ENCODE measurements around the gene SLC35E1.
"Not testable (repeated sequence)": the region's sequence is repeated elsewhere in the genome, so short reads cannot be mapped to it uniquely, and the experiment has no call there.

SLC35E1 gene

GRCh38 chr19:16581145-16581970, 9.1 kb upstream of the SLC35E1 start:
- peak; percentile 26 for DNase-seq

- DNase-seq: no peak
Measured at GRCh38 chr19:16579381-16579780, 7.2 kb upstream of the SLC35E1 start.

GRCh38 chr19:16577531-16577985, 5.3 kb upstream of the SLC35E1 start:
- no peak for DNase-seq

GRCh38 chr19:16576690-16577530, 4.7 kb upstream of the SLC35E1 start:
- no peak for DNase-seq

- DNase-seq: no peak
Measured at GRCh38 chr19:16575861-16576689, 3.9 kb upstream of the SLC35E1 start.

GRCh38 chr19:16575282-16575681, 3.1 kb upstream of the SLC35E1 start:
- no peak for DNase-seq

DNA sequence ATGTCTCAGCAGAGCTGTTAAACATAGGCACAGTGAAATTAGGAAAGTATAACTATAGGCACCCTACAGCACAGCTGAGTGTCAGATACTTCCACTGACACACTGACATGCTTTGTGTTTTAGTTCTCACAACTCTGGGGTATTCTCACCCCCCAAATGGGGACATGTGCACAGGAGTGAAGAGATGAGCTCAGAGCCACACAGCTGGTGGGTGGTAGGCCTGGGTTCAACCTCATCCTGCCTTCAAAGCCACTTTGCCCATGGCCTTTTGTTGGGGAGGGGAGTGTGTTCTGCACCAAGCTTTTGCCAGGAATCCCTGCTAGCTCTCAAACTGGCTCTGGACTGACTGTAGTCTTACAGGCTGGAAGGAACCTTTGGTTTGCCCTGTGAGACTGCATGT, 1.7 kb upstream of the SLC35E1 start:
- DNase-seq: no peak

GRCh38 chr19:16573296-16573695, 1.1 kb upstream of the SLC35E1 start:
- DNase-seq: no peak

- no peak for DNase-seq
Measured at GRCh38 chr19:16571822-16572331, 338 bp downstream of the SLC35E1 start.

DNA sequence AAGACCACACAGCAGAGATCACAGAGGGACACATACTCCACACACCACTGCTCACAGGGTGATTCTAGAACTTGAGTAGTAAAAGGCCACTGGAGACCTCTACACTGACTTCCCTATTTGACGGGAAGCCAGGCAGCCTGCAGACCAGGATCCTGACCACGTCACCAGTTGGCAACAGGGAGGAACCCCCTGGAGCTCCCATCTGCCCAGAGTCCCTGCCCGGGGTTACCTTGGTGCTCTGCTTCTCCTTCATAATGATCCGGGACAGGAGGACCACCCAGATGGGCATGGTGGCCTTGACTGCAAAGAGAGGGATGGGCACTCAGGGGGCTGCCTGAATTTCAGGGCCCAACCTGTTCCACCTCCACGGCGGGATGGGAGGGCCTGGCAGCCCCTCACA, 932 bp downstream of the SLC35E1 start:
- DNase-seq: no peak

GRCh38 chr19:16569609-16570320, 2.5 kb downstream of the SLC35E1 start:
- no peak for DNase-seq

GRCh38 chr19:16566702-16567101, 5.5 kb downstream of the SLC35E1 start:
- DNase-seq: no peak

DNA sequence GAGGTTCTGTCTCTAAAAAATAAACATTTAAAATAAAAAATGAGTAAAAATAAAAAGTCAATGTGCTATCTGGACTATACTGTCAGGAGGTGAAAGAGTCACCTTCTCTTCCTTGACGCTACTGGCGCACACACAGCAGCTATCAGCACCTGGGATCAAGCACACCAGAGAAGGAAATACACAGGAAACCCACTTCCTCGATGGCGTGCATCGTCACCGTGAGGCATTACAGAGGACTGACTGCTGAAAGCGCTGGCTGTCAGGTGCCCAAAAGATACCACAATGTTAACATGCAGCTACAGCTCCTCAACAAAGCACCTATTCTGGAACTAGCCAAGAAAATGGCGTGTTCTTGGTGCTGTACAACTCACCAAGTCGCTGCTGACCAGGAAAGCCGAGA, 6.1 kb downstream of the SLC35E1 start:
- DNase-seq: no peak

GRCh38 chr19:16564842-16565241, 7.4 kb downstream of the SLC35E1 start:
- DNase-seq: no peak

- no peak for DNase-seq
Measured at GRCh38 chr19:16562608-16563025, 9.6 kb downstream of the SLC35E1 start.

- no peak for DNase-seq
Measured at GRCh38 chr19:16561382-16561781, 10.8 kb downstream of the SLC35E1 start.

DNA sequence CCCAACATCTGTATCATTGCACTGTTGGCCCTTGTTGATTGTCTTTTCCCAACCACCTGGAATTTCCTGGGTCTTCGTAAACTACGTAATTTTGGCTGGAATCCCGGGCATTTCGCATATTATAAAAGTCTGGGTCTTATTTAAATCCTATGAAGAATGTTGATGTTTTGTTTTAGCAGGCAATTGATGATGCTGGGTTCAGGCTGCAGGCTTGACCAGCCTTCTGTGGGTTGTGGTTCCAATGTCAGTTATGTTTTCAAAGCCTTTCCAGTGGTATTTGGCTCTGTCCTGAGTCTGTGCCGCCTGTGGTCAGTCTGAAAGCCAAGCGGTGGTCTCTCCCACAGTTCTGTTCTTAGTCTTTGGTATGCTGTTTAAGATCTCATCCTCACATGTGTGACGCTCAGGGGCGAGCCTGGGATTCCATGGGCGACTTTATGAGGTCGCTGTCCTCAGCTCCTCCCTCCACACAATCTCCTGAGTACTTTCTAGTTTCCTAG, 12.4 kb downstream of the SLC35E1 start:
- DNase-seq: no peak

GRCh38 chr19:16554776-16555175, 17.4 kb downstream of the SLC35E1 start:
- no peak for DNase-seq

GRCh38 chr19:16551902-16552301, 20.3 kb downstream of the SLC35E1 start:
- not testable (repeated sequence) for DNase-seq

- DNase-seq: no peak
Measured at GRCh38 chr19:16548956-16549355, 23.3 kb downstream of the SLC35E1 start.

GRCh38 chr19:16544473-16545231, 27.6 kb downstream of the SLC35E1 start:
- no peak for DNase-seq

Measured in DMS79 (cell line).